Urothelium cell line (cell line): ENCODE data around the gene FGD2.

Experiments used
- DNase-seq: peaks from one replicate; pipeline ENCODE4 v3.0.0; 2011; ENCODE audit warnings: low spot score, mixed read lengths
- FAIRE-seq: peaks from 2 replicates; lab custom pipeline; 2011; peaks lifted over from hg19 to GRCh38; lab: Jason Lieb, UNC

The FGD2 gene

GRCh38 chr6:37016995-37017394, 11.5 kb downstream of the FGD2 start:
- DNase-seq (no peak), FAIRE-seq (no peak)

GRCh38 chr6:37017606-37018197, 12.2 kb downstream of the FGD2 start:
- DNase-seq (no peak), FAIRE-seq (no peak)

GRCh38 chr6:37018198-37019064, 13.0 kb downstream of the FGD2 start:
- peak; percentile 90 for DNase-seq
- peak; percentile 40 for FAIRE-seq

GRCh38 chr6:37019065-37019450, 13.6 kb downstream of the FGD2 start:
- no peak for FAIRE-seq
- peak; percentile 27 for DNase-seq

GRCh38 chr6:37020381-37020780, 14.9 kb downstream of the FGD2 start:
- FAIRE-seq: no peak
- DNase-seq: no peak

GRCh38 chr6:37020812-37021211, 15.4 kb downstream of the FGD2 start:
- peak; percentile 17 for FAIRE-seq

GRCh38 chr6:37021356-37022129, 16.1 kb downstream of the FGD2 start:
- DNase-seq: peak; percentile 52
- no peak for FAIRE-seq

More at GRCh38 chr6:37020812-37021211, 15.4 kb downstream of the FGD2 start:
- no peak for DNase-seq

- DNase-seq (no peak), FAIRE-seq (no peak)
Measured at GRCh38 chr6:37022135-37022863, 16.8 kb downstream of the FGD2 start.

GRCh38 chr6:37024656-37025337, 19.3 kb downstream of the FGD2 start:
- DNase-seq: peak; percentile 81
- no peak for FAIRE-seq

GRCh38 chr6:37025621-37026466, 20.4 kb downstream of the FGD2 start:
- FAIRE-seq (no peak), DNase-seq (no peak)

GRCh38 chr6:37027036-37027720, 21.7 kb downstream of the FGD2 start:
- FAIRE-seq (no peak), DNase-seq (no peak)

- FAIRE-seq (no peak), DNase-seq (no peak)
Measured at GRCh38 chr6:37027811-37028469, 22.5 kb downstream of the FGD2 start.

- FAIRE-seq (no peak), DNase-seq (peak; percentile 82)
Measured at GRCh38 chr6:37029249-37029971, 24.0 kb downstream of the FGD2 start.

GRCh38 chr6:37030599-37030998, 25.1 kb downstream of the FGD2 start:
- no peak for DNase-seq
- no peak for FAIRE-seq

- DNase-seq (no peak), FAIRE-seq (no peak)
Measured at GRCh38 chr6:37032239-37032638, 26.8 kb downstream of the FGD2 start.

GRCh38 chr6:37033255-37033654, 27.8 kb downstream of the FGD2 start:
- DNase-seq: no peak
- FAIRE-seq: no peak
